GM18505 (cell line): ENCODE results near the gene MLNR.

Experiments used
- ATAC-seq: cut with Tn5 transposase; IDR thresholded peaks from one replicate; pipeline ENCODE4 v1.9.1; 2021; ENCODE audit not compliant: unreplicated experiment
- POLR2A ChIP-seq: IDR thresholded peaks from 4 replicates; pipeline ENCODE4 v1.6.1; 2011; ENCODE audit warnings: borderline replicate concordance; ENCODE audit not compliant: insufficient read depth, insufficient read length; ENCODE audit errors: extremely low read depth

Gene MLNR

GRCh38 chr13:49218493-49219051, 1.6 kb upstream of the MLNR start:
- TF ChIP-seq POLR2A: no peak
- ATAC-seq: no peak

DNA sequence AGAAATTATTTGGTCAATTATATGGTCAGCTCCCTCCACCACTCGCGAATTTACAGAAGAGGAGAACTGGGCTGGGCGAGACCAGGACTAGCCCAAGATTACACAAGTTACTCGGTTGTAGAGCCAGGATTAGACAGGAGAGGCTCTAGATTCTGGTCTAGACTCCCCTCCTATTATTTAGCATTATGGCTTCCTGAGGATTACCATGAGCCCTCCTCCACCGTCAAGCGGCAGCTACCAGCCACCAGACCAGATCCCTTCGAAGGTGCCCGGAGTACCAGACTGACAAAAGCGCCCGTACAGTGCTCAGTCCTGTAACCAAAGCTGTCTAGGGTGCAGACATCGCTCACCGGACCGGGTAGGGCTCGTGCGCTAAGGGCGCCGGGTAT, 497 bp upstream of the MLNR start:
- no peak for TF ChIP-seq POLR2A
- no peak for ATAC-seq

- no peak for TF ChIP-seq POLR2A
- no peak for ATAC-seq
Measured at GRCh38 chr13:49220856-49221589, 885 bp downstream of the MLNR start.

DNA sequence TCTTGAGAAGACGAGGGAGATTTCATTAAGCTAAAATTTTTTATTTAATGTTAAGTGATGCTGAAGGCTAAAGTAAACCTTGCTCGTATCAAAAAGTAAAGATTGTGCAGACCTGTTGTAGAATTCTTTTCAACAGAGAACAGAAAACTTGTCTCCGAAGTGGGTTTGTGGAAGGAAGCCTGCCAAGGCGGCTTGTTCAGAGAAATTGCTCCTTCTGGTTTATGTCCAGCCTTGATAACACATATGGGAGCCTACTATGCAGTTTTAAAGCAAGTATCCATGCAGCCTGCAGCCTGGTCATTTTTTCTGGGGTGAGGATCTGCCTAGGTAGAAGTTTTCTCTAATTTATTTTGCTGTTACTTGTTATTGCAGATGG, 1.4 kb downstream of the MLNR start:
- no peak for ATAC-seq
- no peak for TF ChIP-seq POLR2A

DNA sequence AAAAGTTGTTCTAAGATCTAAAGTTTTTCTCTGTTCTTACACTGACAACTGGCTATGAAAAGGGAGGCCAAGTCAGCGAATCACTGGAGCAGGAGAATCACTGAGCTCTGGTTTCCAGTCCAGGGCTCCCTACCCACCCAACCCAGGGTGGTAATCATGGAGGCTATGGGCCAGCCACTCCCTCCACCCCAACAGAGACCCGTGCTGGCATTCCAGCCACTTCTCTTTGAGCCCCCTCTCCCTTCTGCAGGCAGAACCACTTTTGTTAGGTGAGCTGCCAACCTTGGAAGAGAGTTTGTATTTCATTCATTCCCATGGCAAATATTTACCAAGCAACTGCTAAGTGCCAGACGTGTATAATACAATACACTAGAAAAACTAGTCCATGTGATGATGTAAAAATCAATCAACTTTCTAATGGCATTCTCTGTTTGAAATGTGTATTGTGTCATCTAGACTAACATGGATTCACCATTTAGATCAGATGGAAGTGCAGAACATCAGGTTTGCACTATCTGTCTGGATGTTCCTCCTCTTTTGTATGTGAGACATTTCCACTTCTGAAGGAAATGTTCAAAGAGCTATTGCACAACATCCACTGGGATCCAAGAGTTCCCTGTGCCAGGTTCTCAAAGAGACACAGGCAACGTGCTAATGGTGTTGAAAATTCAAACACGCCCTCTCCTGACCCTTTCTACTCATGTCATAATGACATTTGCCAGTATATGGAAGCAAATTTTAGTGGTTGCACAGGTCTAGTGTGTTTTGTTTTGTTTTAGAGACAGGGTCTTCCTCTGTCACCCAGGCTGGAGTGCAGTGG, 5.3 kb downstream of the MLNR start:
- no peak for ATAC-seq
- TF ChIP-seq POLR2A: no peak

DNA sequence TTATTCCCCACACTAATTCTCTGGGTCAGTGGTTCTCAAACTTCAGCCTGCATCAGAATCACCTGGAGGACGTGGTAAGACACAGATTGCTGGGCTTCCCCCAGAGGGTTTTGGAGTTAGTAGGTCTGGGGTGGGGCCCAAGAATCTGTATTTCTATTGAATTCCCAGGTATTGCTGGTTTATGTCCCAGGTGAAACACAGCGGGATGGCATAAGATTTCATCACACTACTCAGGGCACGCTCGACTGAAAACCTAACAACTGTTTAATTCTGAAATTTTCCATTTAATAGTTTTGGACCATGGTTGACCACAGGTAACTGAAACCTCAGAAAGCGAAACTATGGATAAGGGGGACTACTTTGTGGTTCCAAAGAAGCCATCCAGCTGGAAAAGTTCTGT, 6.5 kb downstream of the MLNR start:
- no peak for TF ChIP-seq POLR2A
- no peak for ATAC-seq

GRCh38 chr13:49234741-49235140, 14.6 kb downstream of the MLNR start:
- no peak for TF ChIP-seq POLR2A
- no peak for ATAC-seq

- no peak for TF ChIP-seq POLR2A
Measured at GRCh38 chr13:49235856-49236431, 15.8 kb downstream of the MLNR start.

DNA sequence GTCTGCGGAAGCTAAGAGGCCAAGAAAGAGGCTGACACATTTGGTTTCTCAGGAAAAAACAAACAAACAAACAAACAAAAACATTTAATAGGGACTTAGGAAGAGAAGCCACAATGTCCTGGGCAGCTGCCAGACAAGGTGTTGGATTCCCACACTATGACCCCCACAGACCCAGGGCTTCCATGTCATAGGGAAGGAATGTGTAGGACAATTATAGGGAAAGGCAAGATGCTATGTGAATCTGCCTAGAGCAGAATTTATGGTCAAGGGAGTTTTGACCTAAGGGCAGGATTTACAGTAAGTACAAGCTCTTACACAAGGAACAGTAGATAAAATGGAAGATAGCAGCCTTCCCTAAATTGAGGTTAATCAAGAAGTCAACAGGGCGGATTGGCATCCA, 18.5 kb downstream of the MLNR start:
- TF ChIP-seq POLR2A: no peak
- ATAC-seq: no peak

More at GRCh38 chr13:49235856-49236431, 15.8 kb downstream of the MLNR start:
- no peak for ATAC-seq

- ATAC-seq: no peak
- TF ChIP-seq POLR2A: no peak
Measured at GRCh38 chr13:49240017-49240416, 19.9 kb downstream of the MLNR start.

DNA sequence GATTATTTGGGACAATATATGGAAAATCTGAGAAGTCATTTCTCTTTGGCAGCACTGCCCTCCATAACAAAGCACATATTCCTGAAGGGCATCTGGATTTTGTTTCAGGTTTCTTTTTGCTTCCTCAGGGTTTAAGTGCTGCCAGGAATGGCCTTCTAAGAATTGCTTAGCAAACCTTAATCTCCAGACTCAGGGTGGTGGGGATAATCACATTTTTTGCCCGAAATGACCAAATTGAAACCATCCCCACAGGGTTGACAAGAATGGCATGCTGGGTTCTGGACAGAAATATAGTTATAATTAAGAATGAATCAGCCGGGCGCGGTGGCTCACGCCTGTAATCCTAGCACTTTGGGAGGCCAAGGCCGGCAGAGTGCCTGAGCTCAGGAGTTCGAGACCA, 21.2 kb downstream of the MLNR start:
- ATAC-seq: no peak
- no peak for TF ChIP-seq POLR2A

GRCh38 chr13:49245101-49245500, 25.0 kb downstream of the MLNR start:
- no peak for TF ChIP-seq POLR2A
- no peak for ATAC-seq

GRCh38 chr13:49246850-49247642, 26.9 kb downstream of the MLNR start:
- no peak for TF ChIP-seq POLR2A
- ATAC-seq: peak; percentile 45

DNA sequence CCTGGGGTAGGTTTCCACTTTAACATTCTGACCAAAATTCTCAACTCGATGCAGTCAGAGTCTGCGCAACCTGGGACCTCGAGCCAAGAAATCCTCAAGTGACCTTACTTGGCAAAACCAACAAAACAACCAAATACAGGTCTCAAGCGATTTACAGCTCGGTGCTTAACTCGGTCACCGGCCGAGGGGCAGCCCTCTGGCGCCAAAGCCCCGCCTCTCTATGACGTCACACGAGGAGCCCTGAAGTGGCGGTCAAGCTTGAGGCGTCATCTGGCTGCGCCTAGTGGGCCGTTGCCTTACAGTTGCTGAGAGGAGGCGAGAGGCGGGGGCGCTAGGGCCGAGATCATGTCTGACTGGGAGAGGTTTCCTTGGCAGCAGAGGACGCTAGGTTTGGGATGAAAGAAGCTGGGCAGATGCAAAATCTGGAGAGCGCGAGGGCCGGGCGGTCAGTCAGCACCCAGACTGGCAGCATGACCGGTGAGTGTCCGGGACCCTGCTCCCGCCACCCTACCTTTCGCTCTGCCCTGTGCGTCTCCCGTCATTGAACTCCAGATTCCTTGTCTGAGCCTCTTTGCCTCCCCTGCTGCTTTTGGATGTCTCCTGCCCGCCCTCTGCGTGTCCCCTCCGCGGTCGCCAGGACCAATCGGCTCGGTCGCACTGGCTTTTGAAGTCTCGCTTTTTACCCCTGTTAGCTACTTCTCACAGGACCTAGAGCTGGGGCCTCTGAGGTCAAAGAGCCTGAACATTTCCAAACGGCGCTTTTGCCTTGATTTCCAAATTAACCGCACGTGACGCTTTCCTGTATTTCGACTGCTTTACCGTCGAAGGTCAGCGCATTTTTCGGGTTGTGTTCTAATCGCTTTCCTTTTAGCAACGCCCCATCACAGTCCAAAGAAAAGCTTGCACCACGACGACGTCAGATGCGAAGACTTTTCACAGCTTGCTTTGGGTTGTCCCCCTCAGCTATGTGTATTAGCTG, 27.8 kb downstream of the MLNR start, which contains the start of gene CDADC1:
CDADC1 (plus strand) TSS at position 283 of the 979 bp plus-strand sequence; CDS start at position 396, 113 bp downstream.
- peak; percentile 82 for TF ChIP-seq POLR2A
- ATAC-seq: peak; percentile 94
